Gastrocnemius medialis (tissue), 4 donors: ENCODE results near the gene YIF1A. TPM values are rescaled to one million over a fixed set of nuclear protein-coding genes. Genes with fewer than 3 reads are reported as not detected.

ENCODE experiments used
- ATAC-seq, 2 donors: fragments of 150-250 bp; one replicate each; pipeline ENCODE4 v1.9.1; 2016
- DNase-seq, 2 donors: peaks; one replicate each; pipeline ENCODE4 v3.0.0-alpha.2; 2019
- H3K27ac ChIP-seq, 4 donors: fragments of 200-600 bp; sonication (generic); 1 replicate in 1 of 4; 2 replicates in 3 of 4; pipeline ENCODE4 v1.5.1; 2016 to 2018; ENCODE audit warnings: mild to moderate bottlenecking in 2 of 4, moderate library complexity in 1 of 4
- H3K27me3 ChIP-seq, 3 donors: fragments of 200-600 bp; sonication (generic) in 2 of 3; 1 replicate in 1 of 3; 2 replicates in 2 of 3; pipeline versions ENCODE4 v1.5.1 to v1.6.0; 2016 to 2019; ENCODE audit warnings: mild to moderate bottlenecking in 1 of 3, moderate library complexity in 1 of 3
- H3K36me3 ChIP-seq, 2 donors: fragments of 200-600 bp; sonication (generic) in 1 of 2; one replicate each; pipeline ENCODE4 v1.5.1; 2017 to 2018
- H3K4me1 ChIP-seq, 2 donors: fragments of 200-600 bp; sonication (generic) in 1 of 2; one replicate each; pipeline ENCODE4 v1.5.1; 2016 to 2017; ENCODE audit warnings: mild to moderate bottlenecking in 2 of 2
- H3K4me3 ChIP-seq, 4 donors: fragments of 200-600 bp; sonication (generic) in 3 of 4; 1 replicate in 1 of 4; 2 replicates in 3 of 4; pipeline ENCODE4 v1.5.1; 2016 to 2019; ENCODE audit warnings: mild to moderate bottlenecking in 2 of 4
- H3K9me3 ChIP-seq, 3 donors: fragments of 200-600 bp; sonication (generic) in 2 of 3; 1 replicate in 1 of 3; 2 replicates in 2 of 3; pipeline ENCODE4 v1.5.1; 2016 to 2019
- CTCF ChIP-seq, 5 experiments: fragments of 450-650 bp in 3 of 5; fragments of 200-600 bp in 2 of 5; sonication (generic) in 2 of 5; IDR thresholded peaks in 4 of 5; conservative IDR thresholded peaks in 1 of 5; 1 replicate in 4 of 5; 2 replicates in 1 of 5; pipeline ENCODE4 v1.5.1; 2016 to 2019; ENCODE audit warnings: antibody characterized with exemption in 5 of 5, mild to moderate bottlenecking in 3 of 5, moderate library complexity in 3 of 5
- POLR2A ChIP-seq, 2 donors: fragments of 450-650 bp; IDR thresholded peaks; one replicate each; pipeline ENCODE4 v1.6.1; 2017; ENCODE audit warnings: antibody characterized with exemption in 2 of 2, mild to moderate bottlenecking in 2 of 2, moderate library complexity in 2 of 2
- in situ Hi-C, 4 donors: fragments of 200-750 bp; cut with MboI; loops; one replicate each; pipeline versions ENCODE4 v1.15.0 to v1.8.0; 2017; ENCODE audit warnings: low sequenced_read_pairs in 4 of 4
- intact Hi-C: fragments of 100-400 bp; cut with DNase I; formaldehyde crosslinking; loops from one replicate; pipeline ENCODE4 v1.15.1; 2023; ENCODE audit warnings: low total_unique reads
- total RNA-seq, 4 donors: library from RNA; depleted of rRNA; stranded (reverse); fragments of >200 nt; gene quantifications; one replicate each; pipeline versions ENCODE4 v1.1.0 to v1.2.3, GENCODE V29; 2016

Gene YIF1A
- total RNA-seq, 4 donors from 2014 or later = 106 to 137 (median 113) TPM

DNA sequence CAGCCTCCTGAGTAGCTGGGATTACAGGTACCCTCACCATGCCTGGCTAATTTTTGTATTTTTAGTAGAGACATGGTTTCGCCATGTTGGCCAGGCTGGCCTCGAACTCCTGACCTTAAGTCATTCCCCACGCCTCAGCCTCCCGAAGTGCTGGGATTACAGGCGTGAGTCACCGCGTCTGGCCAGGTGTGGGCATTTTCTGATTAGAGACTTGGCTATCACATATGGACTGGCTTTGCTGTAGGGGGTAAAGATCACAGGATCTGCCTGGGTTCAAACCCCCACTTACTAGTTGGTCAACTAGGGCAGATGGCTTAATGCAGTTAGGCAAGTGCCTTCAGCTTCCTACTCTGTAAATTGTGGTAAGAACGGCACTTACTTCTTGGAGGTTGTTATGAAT is 21.4 kb upstream of the YIF1A start:
- Histone ChIP-seq H3K4me3 (no peak overlapping the region), H3K4me1 (no peaks in the 10 kb centered on the region), H3K9me3 (no peaks in the 10 kb centered on the region), H3K27me3 (peaks cover 0 to 3% (median 2%) of the 10 kb centered on the region in 3 donors), H3K27ac (no peak overlapping the region), H3K36me3 (no peaks in the 10 kb centered on the region)
- ATAC-seq = no peak
- TF ChIP-seq CTCF (IDR thresholded peaks at IDR 0.05 in 4 of 5, conservative IDR thresholded peaks at IDR 0.05 in 1 of 5) (no peak), POLR2A (IDR thresholded peaks at IDR 0.05) (no peak)
- no peak for DNase-seq
- in situ Hi-C loops (no loop called here), intact Hi-C loops (no loop called here)

DNA sequence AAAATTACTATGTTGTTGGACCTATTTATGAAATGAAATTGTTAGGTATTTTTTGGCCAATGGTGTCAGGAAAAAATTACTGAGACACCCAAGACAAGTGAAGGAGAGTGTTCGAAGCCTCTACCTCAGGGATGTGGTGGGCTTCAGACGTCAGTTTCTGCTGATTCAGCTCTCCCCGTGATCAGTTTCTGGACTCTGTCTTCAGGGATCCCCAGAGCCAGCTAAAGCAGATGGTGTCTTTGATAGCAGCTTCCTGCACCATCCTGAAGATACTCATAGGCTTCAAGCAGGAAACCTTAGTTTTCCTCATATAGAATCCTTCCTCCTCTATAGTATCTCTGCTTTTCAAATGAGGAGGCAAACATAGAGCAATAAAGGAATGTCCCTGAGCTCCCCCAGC is 20.5 kb upstream of the YIF1A start:
- no peaks in the 10 kb centered on the region for H3K36me3 ChIP-seq
- no peak overlapping the region for H3K27ac ChIP-seq
- no peak overlapping the region for H3K4me3 ChIP-seq
- H3K27me3 ChIP-seq = peaks cover 0 to 3% (median 0%) of the 10 kb centered on the region in 3 donors
- DNase-seq = no peak
- no peak for ATAC-seq
- H3K4me1 ChIP-seq = no peaks in the 10 kb centered on the region
- intact Hi-C loops (no loop called here), in situ Hi-C loops (loop anchor here in 2 of 4 donors (10.0 kb wide), 1 partner anchor 85 kb away; no protein-coding TSS in a partner anchor)
- TF ChIP-seq CTCF (IDR thresholded peaks at IDR 0.05 in 4 of 5, conservative IDR thresholded peaks at IDR 0.05 in 1 of 5) = no peak
- no peak for TF ChIP-seq POLR2A (IDR thresholded peaks at IDR 0.05)
- no peaks in the 10 kb centered on the region for H3K9me3 ChIP-seq

GRCh38 chr11:66302656-66303055 is 13.7 kb upstream of the YIF1A start:
- Histone ChIP-seq H3K9me3 (no peaks in the 10 kb centered on the region), H3K27me3 (no peaks in the 10 kb centered on the region), H3K4me3 (no peak overlapping the region), H3K27ac (no peak overlapping the region), H3K36me3 (no peaks in the 10 kb centered on the region), H3K4me1 (no peaks in the 10 kb centered on the region)
- TF ChIP-seq POLR2A (IDR thresholded peaks at IDR 0.05) (no peak), CTCF (IDR thresholded peaks at IDR 0.05 in 4 of 5, conservative IDR thresholded peaks at IDR 0.05 in 1 of 5) (no peak)
- intact Hi-C loops (no loop called here), in situ Hi-C loops (loop anchor here in 2 of 4 donors (10.0 kb wide), 1 partner anchor 92 kb away; no protein-coding TSS in a partner anchor)
- DNase-seq = no peak
- ATAC-seq = no peak

GRCh38 chr11:66299186-66299585 is 10.2 kb upstream of the YIF1A start:
- DNase-seq (no peak), ATAC-seq (no peak)
- in situ Hi-C loops (no loop called here), intact Hi-C loops (no loop called here)
- Histone ChIP-seq H3K27me3 (no peaks in the 10 kb centered on the region), H3K4me1 (no peaks in the 10 kb centered on the region), H3K4me3 (no peak overlapping the region), H3K9me3 (no peaks in the 10 kb centered on the region), H3K27ac (no peak overlapping the region), H3K36me3 (no peaks in the 10 kb centered on the region)
- TF ChIP-seq CTCF (IDR thresholded peaks at IDR 0.05 in 4 of 5, conservative IDR thresholded peaks at IDR 0.05 in 1 of 5) (no peak), POLR2A (IDR thresholded peaks at IDR 0.05) (no peak)

DNA sequence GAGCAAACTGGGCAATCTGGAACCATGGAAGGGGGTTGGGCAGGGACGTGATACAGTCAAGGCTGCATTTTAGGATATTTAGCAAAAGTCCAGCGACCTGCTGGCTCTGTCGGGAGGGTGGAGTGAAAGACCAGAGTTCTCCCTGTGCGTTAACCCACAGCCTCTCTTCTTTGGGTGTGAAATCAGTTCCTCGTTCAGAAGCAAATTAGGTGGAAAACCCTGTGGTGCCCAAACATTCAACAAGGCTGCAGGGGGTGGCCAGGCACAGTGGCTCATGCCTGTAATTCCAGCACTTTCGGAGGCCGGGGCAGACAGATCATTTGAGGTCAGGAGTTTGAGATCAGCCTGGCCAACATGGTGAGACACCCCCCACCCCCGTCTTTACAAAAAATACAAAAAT is 8.7 kb upstream of the YIF1A start:
- H3K27ac ChIP-seq = no peak overlapping the region
- no peak overlapping the region for H3K4me3 ChIP-seq
- peaks cover 2 to 13% (median 7%) of the 10 kb centered on the region in 3 donors for H3K27me3 ChIP-seq
- H3K36me3 ChIP-seq = no peaks in the 10 kb centered on the region
- TF ChIP-seq CTCF (IDR thresholded peaks at IDR 0.05 in 4 of 5, conservative IDR thresholded peaks at IDR 0.05 in 1 of 5) (no peak), POLR2A (IDR thresholded peaks at IDR 0.05) (no peak)
- ATAC-seq = no peak
- in situ Hi-C loops (no loop called here), intact Hi-C loops (no loop called here)
- no peak for DNase-seq
- no peaks in the 10 kb centered on the region for H3K9me3 ChIP-seq
- H3K4me1 ChIP-seq = no peaks in the 10 kb centered on the region
